Measurements from ENCODE around the gene WFDC2. TPM values are rescaled to one million over a fixed set of nuclear protein-coding genes. Genes with fewer than 3 reads are reported as not detected.

The WFDC2 gene
- total RNA-seq, 3 donors from 2014 or later (not counting 1 experiment from before 2014, with no cell fraction given): not detected

GRCh38 chr20:45487231-45487635 is 17.7 kb downstream of the WFDC2 start:
- no peak overlapping the region for H3K4me3 Mint-ChIP-seq
- H3K27me3 Mint-ChIP-seq (ENCODE audit: low read depth in 2 of 2): peaks cover 30 to 32% of the 10 kb centered on the region in 2 donors
- no peaks in the 10 kb centered on the region for H3K4me1 ChIP-seq (ENCODE audit: control insufficient read depth, insufficient read depth, low read length)
- ATAC-seq (no peak), DNase-seq (peak in 1 of 2 donors; percentile 18)
- 22% methylated on average over 20 of the region's 20 CpGs for WGBS (ENCODE audit: insufficient coverage)
- intact Hi-C loops (cut with micrococcal nuclease): no loop called here
- no peaks in the 10 kb centered on the region for H3K9me3 Mint-ChIP-seq
- no peak overlapping the region for H3K27ac Mint-ChIP-seq
- H3K9me3 ChIP-seq (ENCODE audit: control insufficient read depth, insufficient read depth, low read length): no peaks in the 10 kb centered on the region
- no peak overlapping the region for H3K27ac ChIP-seq (ENCODE audit: low read length)
- TF ChIP-seq CTCF (IDR thresholded peaks at IDR 0.05): no peak
- peaks cover 5% of the 10 kb centered on the region for H3K27me3 ChIP-seq (ENCODE audit: control insufficient read depth, insufficient read depth, low read length)
- no peaks in the 10 kb centered on the region for H3K36me3 ChIP-seq (ENCODE audit: control insufficient read depth, insufficient read depth, low read length)
- no peaks in the 10 kb centered on the region for H3K36me3 Mint-ChIP-seq
- H3K4me1 Mint-ChIP-seq: no peaks in the 10 kb centered on the region
- H3K4me3 ChIP-seq (ENCODE audit: low read length): no peak overlapping the region

- Mint-ChIP-seq H3K4me1 (no peaks in the 10 kb centered on the region), H3K36me3 (no peaks in the 10 kb centered on the region), H3K4me3 (no peak overlapping the region), H3K9me3 (no peaks in the 10 kb centered on the region), H3K27ac (no peak overlapping the region), H3K27me3 (ENCODE audit: low read depth in 2 of 2) (peaks cover 31 to 34% of the 10 kb centered on the region in 2 donors)
- intact Hi-C loops (cut with micrococcal nuclease): no loop called here
- Histone ChIP-seq H3K36me3 (ENCODE audit: control insufficient read depth, insufficient read depth, low read length) (no peaks in the 10 kb centered on the region), H3K27ac (ENCODE audit: low read length) (no peak overlapping the region), H3K9me3 (ENCODE audit: control insufficient read depth, insufficient read depth, low read length) (no peaks in the 10 kb centered on the region), H3K27me3 (ENCODE audit: control insufficient read depth, insufficient read depth, low read length) (peaks cover 4% of the 10 kb centered on the region), H3K4me3 (ENCODE audit: low read length) (no peak overlapping the region), H3K4me1 (ENCODE audit: control insufficient read depth, insufficient read depth, low read length) (no peaks in the 10 kb centered on the region)
- 60% methylated on average over 1 of the region's 1 CpG for WGBS (ENCODE audit: insufficient coverage)
- no peak for TF ChIP-seq CTCF (IDR thresholded peaks at IDR 0.05)
- DNase-seq (no peak), ATAC-seq (no peak)
Measured at GRCh38 chr20:45489083-45489531, 19.6 kb downstream of the WFDC2 start.

GRCh38 chr20:45495501-45495941 is 26.0 kb downstream of the WFDC2 start:
- Histone ChIP-seq H3K36me3 (ENCODE audit: control insufficient read depth, insufficient read depth, low read length) (no peaks in the 10 kb centered on the region), H3K27me3 (ENCODE audit: control insufficient read depth, insufficient read depth, low read length) (no peaks in the 10 kb centered on the region), H3K4me1 (ENCODE audit: control insufficient read depth, insufficient read depth, low read length) (no peaks in the 10 kb centered on the region), H3K4me3 (ENCODE audit: low read length) (no peak overlapping the region), H3K27ac (ENCODE audit: low read length) (no peak overlapping the region), H3K9me3 (ENCODE audit: control insufficient read depth, insufficient read depth, low read length) (no peaks in the 10 kb centered on the region)
- H3K9me3 Mint-ChIP-seq: no peaks in the 10 kb centered on the region
- WGBS (ENCODE audit: insufficient coverage): 100% methylated on average over 1 of the region's 1 CpG
- no peaks in the 10 kb centered on the region for H3K4me1 Mint-ChIP-seq
- no peak overlapping the region for H3K4me3 Mint-ChIP-seq
- no peaks in the 10 kb centered on the region for H3K36me3 Mint-ChIP-seq
- intact Hi-C loops (cut with micrococcal nuclease): no loop called here
- H3K27me3 Mint-ChIP-seq (ENCODE audit: low read depth in 2 of 2): peaks cover 13 to 40% of the 10 kb centered on the region in 2 donors
- DNase-seq (no peak), ATAC-seq (no peak)
- TF ChIP-seq CTCF (IDR thresholded peaks at IDR 0.05): no peak
- no peak overlapping the region for H3K27ac Mint-ChIP-seq

- H3K4me3 ChIP-seq (ENCODE audit: low read length): no peak overlapping the region
- Mint-ChIP-seq H3K36me3 (no peaks in the 10 kb centered on the region), H3K27ac (no peak overlapping the region), H3K9me3 (no peaks in the 10 kb centered on the region), H3K4me3 (no peak overlapping the region), H3K27me3 (ENCODE audit: low read depth in 2 of 2) (peaks cover 8 to 47% of the 10 kb centered on the region in 2 donors), H3K4me1 (no peaks in the 10 kb centered on the region)
- H3K27ac ChIP-seq (ENCODE audit: low read length): no peak overlapping the region
- DNase-seq: no peak
- no peaks in the 10 kb centered on the region for H3K36me3 ChIP-seq (ENCODE audit: control insufficient read depth, insufficient read depth, low read length)
- peaks cover under 1% of the 10 kb centered on the region for H3K27me3 ChIP-seq (ENCODE audit: control insufficient read depth, insufficient read depth, low read length)
- no peak for ATAC-seq
- intact Hi-C loops (cut with micrococcal nuclease): no loop called here
- H3K4me1 ChIP-seq (ENCODE audit: control insufficient read depth, insufficient read depth, low read length): no peaks in the 10 kb centered on the region
- TF ChIP-seq CTCF (IDR thresholded peaks at IDR 0.05): no peak
- 86% methylated on average over 3 of the region's 3 CpGs for WGBS (ENCODE audit: insufficient coverage)
- H3K9me3 ChIP-seq (ENCODE audit: control insufficient read depth, insufficient read depth, low read length): no peaks in the 10 kb centered on the region
Measured at GRCh38 chr20:45496166-45496565, 26.6 kb downstream of the WFDC2 start.
